ENCODE data around the gene GRIK1.

Gene GRIK1

GRCh38 chr21:29712818-29713217, 227.0 kb downstream of the GRIK1 start:
- no peaks in the 10 kb centered on the region for H3K4me1 ChIP-seq (ENCODE audit: control insufficient read depth, low read length)
- H3K4me3 ChIP-seq (ENCODE audit: low read length): no peak overlapping the region
- no peaks in the 10 kb centered on the region for H3K79me2 ChIP-seq (ENCODE audit: control insufficient read depth, low read length)
- H3K27me3 ChIP-seq (ENCODE audit: control insufficient read depth, low read length): no peaks in the 10 kb centered on the region
- no peak for TF ChIP-seq EZH2phosphoT487 (IDR thresholded peaks at IDR 0.05; ENCODE audit: borderline replicate concordance, low read length)
- no peak for TF ChIP-seq CTCF (IDR thresholded peaks at IDR 0.05; ENCODE audit: low read depth, low read length, poor library complexity, severe bottlenecking)
- no peak overlapping the region for H3K4me2 ChIP-seq (ENCODE audit: low read length)
- H3K27ac ChIP-seq (ENCODE audit: low read depth, low read length): no peak overlapping the region
- peaks cover 8% of the 10 kb centered on the region; the same call in 1 of the 2 replicates for H3K9me3 ChIP-seq (ENCODE audit: control insufficient read depth, insufficient read depth, low read length)
- no peaks in the 10 kb centered on the region for H3K9me2 ChIP-seq (replicated peaks; ENCODE audit: control insufficient read depth, low read length)
- H3F3A ChIP-seq (ENCODE audit: control insufficient read depth, insufficient read depth): no peaks in the 10 kb centered on the region
- no peaks in the 10 kb centered on the region for H3K36me3 ChIP-seq (ENCODE audit: control insufficient read depth, low read length)
- no peaks in the 10 kb centered on the region for H4K20me1 ChIP-seq (ENCODE audit: control insufficient read depth, insufficient read depth, low read depth, low read length)

- TF ChIP-seq EZH2phosphoT487 (IDR thresholded peaks at IDR 0.05; ENCODE audit: borderline replicate concordance, low read length) (no peak), CTCF (IDR thresholded peaks at IDR 0.05; ENCODE audit: low read depth, low read length, poor library complexity, severe bottlenecking) (no peak)
Observed at GRCh38 chr21:29711236-29711635, 228.6 kb downstream of the GRIK1 start.

GRCh38 chr21:29710498-29710897, 229.3 kb downstream of the GRIK1 start:
- H3K9me3 ChIP-seq (ENCODE audit: control insufficient read depth, insufficient read depth, low read length): no peaks in the 10 kb centered on the region
- H3K4me1 ChIP-seq (ENCODE audit: control insufficient read depth, low read length): no peaks in the 10 kb centered on the region
- TF ChIP-seq EZH2phosphoT487 (IDR thresholded peaks at IDR 0.05; ENCODE audit: borderline replicate concordance, low read length) (no peak), CTCF (IDR thresholded peaks at IDR 0.05; ENCODE audit: low read depth, low read length, poor library complexity, severe bottlenecking) (no peak)
- no peak overlapping the region for H3K4me3 ChIP-seq (ENCODE audit: low read length)
- no peaks in the 10 kb centered on the region for H3K27me3 ChIP-seq (ENCODE audit: control insufficient read depth, low read length)
- H3F3A ChIP-seq (ENCODE audit: control insufficient read depth, insufficient read depth): no peaks in the 10 kb centered on the region
- no peaks in the 10 kb centered on the region for H3K9me2 ChIP-seq (replicated peaks; ENCODE audit: control insufficient read depth, low read length)
- H4K20me1 ChIP-seq (ENCODE audit: control insufficient read depth, insufficient read depth, low read depth, low read length): no peaks in the 10 kb centered on the region
- H3K4me2 ChIP-seq (ENCODE audit: low read length): no peak overlapping the region
- H3K27ac ChIP-seq (ENCODE audit: low read depth, low read length): no peak overlapping the region
- H3K36me3 ChIP-seq (ENCODE audit: control insufficient read depth, low read length): no peaks in the 10 kb centered on the region
- no peaks in the 10 kb centered on the region for H3K79me2 ChIP-seq (ENCODE audit: control insufficient read depth, low read length)

More at GRCh38 chr21:29711236-29711635, 228.6 kb downstream of the GRIK1 start:
- no peaks in the 10 kb centered on the region for H3F3A ChIP-seq (ENCODE audit: control insufficient read depth, insufficient read depth)
- H3K36me3 ChIP-seq (ENCODE audit: control insufficient read depth, low read length): no peaks in the 10 kb centered on the region
- H3K4me2 ChIP-seq (ENCODE audit: low read length): no peak overlapping the region
- H3K79me2 ChIP-seq (ENCODE audit: control insufficient read depth, low read length): no peaks in the 10 kb centered on the region
- peaks cover 4% of the 10 kb centered on the region; the same call in 1 of the 2 replicates for H3K9me3 ChIP-seq (ENCODE audit: control insufficient read depth, insufficient read depth, low read length)
- H3K27ac ChIP-seq (ENCODE audit: low read depth, low read length): no peak overlapping the region
- no peak overlapping the region for H3K4me3 ChIP-seq (ENCODE audit: low read length)
- no peaks in the 10 kb centered on the region for H3K9me2 ChIP-seq (replicated peaks; ENCODE audit: control insufficient read depth, low read length)
- no peaks in the 10 kb centered on the region for H4K20me1 ChIP-seq (ENCODE audit: control insufficient read depth, insufficient read depth, low read depth, low read length)
- H3K4me1 ChIP-seq (ENCODE audit: control insufficient read depth, low read length): no peaks in the 10 kb centered on the region
- H3K27me3 ChIP-seq (ENCODE audit: control insufficient read depth, low read length): no peaks in the 10 kb centered on the region

All from DOHH2 (cell line).